Activated CD8-positive, alpha-beta memory T cell treated with anti-CD3 and anti-CD28 coated beads for 4 hours (primary cell): Measurements from ENCODE around the gene EHD2.
"Not testable (repeated sequence)": the region's sequence is repeated elsewhere in the genome, so short reads cannot be mapped to it uniquely, and the experiment has no call there.

Source experiments
- DNase-seq, 2 donors: peaks; one replicate each; pipeline ENCODE4 v3.0.0-alpha.2; 2020; ENCODE audit warnings: low read depth in 2 of 2

Gene EHD2

DNA sequence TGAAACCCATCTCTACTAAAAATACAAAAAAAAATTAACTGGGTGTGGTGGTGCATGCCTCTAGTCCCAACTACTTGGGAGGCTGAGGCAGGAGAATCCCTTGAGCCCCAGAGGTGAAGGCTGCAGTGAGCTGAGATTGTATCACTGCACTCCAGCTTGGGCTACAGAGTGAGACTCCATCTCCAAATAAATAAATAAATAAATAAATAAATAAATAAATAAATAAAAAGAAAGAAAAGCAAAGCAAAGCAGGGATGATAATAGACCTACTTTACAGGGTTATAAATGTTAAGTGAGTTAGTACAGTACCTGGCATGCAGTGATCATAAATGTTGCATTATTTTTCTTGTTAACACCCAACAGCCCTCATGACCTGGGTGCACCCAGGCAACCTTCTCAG is 1.6 kb downstream of the EHD2 start:
- DNase-seq: not testable (repeated sequence)

GRCh38 chr19:47716270-47716937 is 3.2 kb downstream of the EHD2 start:
- no peak for DNase-seq

DNA sequence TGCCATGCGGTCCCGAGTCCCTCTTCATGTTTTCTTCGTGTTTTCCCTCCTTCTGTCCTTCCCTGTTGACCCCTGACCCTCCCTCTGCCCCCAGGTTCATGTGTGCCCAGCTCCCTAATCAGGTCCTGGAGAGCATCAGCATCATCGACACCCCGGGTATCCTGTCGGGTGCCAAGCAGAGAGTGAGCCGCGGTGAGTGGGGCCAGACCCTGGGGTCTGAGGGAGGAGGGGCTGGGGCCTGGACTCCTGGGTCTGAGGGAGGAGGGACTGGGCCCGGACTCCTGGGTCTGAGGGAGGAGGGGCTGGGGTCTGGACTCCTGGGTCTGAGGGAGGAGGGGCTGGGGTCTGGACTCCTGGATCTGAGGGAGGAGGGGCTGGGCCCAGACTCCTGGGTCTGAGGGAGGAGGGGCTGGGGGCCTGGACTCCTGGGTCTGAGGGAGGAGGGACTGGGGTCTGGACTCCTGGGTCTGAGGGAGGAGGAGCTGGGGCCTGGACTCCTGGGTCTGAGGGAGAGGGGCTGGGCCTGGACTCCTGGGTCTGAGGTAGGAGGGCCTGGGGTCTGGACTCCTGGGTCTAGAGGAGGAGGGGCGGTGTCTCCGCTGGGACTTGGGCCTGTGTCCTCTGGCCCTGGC is 5.3 kb downstream of the EHD2 start:
- not testable (repeated sequence) for DNase-seq

- no peak for DNase-seq
Observed at GRCh38 chr19:47719047-47719859, 6.0 kb downstream of the EHD2 start.

GRCh38 chr19:47720669-47721422 is 7.6 kb downstream of the EHD2 start:
- DNase-seq: no peak

GRCh38 chr19:47723581-47723940 is 10.3 kb downstream of the EHD2 start:
- no peak for DNase-seq

DNA sequence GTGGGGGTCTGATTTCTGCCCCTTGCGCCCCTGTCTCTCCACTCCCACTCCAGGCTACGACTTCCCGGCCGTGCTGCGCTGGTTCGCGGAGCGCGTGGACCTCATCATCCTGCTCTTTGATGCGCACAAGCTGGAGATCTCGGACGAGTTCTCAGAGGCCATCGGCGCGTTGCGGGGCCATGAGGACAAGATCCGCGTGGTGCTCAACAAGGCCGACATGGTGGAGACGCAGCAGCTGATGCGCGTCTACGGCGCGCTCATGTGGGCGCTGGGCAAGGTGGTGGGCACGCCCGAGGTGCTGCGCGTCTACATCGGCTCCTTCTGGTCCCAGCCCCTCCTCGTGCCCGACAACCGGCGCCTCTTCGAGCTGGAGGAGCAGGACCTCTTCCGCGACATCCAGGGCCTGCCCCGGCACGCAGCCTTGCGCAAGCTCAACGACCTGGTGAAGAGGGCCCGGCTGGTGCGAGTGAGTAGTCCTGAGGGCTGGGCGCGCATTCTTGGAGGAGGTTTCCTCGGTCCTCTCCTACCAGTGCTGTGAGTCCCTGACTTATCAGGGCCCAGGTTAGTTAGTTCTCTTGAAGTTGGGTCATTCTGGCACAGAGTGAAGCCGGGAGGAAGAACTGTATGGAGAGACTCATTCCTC is 12.7 kb downstream of the EHD2 start:
- no peak for DNase-seq

DNA sequence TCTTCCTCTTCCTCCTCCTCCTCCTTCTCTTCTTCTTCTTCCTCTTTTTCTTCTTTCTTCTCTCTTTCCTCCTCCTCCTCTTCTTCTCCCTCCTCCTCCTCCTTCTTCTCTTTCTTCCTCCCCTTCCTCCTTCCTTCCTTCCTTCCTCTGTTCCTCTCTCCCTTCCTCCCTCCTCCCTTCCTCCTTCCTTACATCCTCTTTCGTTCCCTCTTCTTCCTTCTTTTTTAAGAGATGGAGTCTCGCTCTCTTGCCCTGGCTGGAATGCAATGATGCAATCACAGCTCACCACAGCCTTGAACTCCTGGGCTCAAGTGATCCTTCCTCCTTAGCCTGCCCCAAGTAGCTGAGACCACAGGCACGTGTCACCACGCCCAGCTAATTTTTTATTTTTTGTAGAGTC is 13.2 kb downstream of the EHD2 start:
- no peak for DNase-seq

DNA sequence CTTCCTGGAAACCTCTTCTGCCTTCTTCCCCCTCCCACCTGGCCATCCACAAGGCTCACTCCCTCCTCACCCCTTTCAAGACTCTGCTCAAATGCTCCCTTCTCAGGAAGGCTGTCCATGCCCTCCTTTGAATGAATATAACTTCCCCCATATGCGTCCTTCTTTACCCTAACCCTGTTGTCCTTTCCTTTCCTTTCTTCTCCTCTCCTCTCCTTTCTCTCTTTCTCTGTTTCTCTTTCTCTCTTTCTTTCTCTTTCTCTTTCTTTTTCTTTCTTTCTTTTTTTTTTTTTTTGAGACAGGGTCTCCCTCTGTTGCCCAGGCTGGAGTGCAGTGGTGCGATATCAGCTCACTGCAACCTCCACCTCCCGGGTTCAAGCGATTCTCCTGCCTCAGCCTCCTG is 15.1 kb downstream of the EHD2 start:
- DNase-seq: not testable (repeated sequence)

GRCh38 chr19:47729468-47729798 is 16.2 kb downstream of the EHD2 start:
- no peak for DNase-seq

GRCh38 chr19:47729799-47730520 is 16.7 kb downstream of the EHD2 start:
- no peak for DNase-seq

DNA sequence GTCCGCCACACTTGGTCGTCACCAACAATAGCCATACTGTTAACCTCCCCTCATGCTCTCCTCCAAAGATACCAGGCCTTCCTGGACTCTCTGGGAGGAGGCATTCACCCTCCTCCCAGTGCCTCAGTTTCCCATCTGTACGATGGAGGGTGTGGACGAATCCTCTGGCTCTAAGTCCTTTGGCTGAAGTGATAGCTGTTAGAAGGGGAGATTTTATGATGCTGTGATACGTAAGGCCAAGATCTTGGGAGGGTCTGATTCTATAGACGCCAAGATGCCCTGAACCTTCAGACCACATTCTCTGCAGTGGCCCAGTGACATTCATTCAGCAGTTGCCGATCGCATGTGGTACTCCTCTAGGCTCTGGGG is 17.3 kb downstream of the EHD2 start:
- no peak for DNase-seq

- no peak for DNase-seq
Observed at GRCh38 chr19:47730910-47731309, 17.7 kb downstream of the EHD2 start.

DNA sequence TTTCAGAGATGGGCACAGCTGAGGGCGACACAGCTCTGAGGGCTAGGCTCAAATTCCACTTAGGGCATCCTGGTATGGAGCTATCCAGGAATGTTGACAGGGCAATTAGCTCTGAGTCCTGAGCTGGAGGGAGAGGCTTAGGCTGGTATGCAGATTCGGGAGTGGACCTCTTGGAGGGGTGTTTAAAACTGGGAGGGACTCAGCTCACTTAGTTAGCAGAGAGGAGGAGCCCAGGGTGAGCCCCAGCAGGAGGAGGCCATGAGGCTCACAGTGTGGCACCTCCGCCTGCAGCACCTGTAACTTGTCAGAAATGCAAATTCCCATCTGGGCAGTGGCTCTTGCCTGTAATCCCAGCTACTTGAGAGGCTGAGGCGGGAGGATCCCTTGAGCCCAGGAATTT is 21.9 kb downstream of the EHD2 start:
- DNase-seq: no peak

GRCh38 chr19:47740866-47741519 is 27.8 kb downstream of the EHD2 start:
- DNase-seq: no peak

DNA sequence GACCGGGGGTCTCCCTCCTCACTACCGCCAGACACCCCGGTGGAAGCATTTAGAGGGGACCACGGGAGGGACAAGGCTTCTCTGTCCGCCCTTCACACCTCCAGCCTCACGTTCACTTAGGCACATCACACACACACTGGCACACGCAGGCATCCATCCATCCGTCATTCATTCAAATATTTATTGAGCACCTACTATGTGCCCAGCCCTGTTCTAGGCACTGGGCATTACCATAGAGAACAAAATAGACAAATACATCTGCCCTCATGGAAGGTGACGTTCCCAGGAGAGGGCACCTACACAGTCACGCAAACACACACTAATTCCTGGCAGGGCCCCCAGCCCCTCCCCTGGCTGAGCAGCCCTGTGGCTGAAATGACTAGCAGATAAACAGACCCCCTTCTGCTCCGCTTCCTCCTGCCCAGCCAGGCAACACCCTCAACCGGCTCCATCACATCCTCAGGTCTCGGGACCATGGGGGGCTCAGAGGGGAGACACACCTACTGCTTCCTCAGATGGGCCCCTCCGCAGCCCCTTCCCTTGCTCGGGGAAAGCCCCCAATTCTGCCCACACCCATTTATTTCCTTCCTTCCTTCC is 28.4 kb downstream of the EHD2 start:
- DNase-seq: no peak

- DNase-seq: no peak
Observed at GRCh38 chr19:47742634-47743033, 29.4 kb downstream of the EHD2 start.

DNA sequence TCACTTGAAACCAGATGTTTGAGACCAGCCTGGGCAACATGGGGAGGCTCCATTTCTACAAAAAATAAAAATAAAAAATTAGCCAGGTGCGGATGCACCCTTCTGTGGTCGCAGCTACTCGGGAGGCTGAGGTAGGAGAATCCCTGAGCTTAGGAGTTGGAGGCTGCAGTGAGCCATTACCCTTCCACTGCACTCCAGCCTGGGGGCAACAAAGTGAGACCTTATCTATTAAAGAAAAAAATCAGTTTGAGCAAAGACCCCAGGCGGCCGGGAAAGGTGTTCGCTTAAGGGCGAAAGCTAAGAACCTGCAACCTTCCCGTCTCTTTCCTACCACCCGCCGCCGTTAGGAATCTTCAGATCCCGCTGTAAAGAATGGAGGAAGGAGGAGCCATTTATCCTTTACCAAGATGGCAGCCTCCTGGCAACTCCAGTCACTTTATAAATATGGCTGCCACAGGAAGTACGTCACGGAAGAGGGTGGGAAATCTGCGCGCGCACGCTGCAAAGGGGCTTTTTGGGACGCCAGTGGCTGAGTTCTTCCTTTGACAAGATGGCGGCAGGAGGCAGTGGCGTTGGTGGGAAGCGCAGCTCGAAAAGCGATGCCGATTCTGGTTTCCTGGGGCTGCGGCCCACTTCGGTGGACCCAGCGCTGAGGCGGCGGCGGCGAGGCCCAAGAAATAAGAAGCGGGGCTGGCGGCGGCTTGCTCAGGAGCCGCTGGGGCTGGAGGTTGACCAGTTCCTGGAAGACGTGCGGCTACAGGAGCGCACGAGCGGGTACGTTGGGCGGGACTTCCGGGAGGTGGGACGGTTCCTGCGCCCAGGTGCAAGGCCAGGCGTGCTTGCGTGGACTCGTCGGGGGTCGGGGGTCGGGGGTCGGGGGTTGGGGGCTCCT is 32.0 kb downstream of the EHD2 start, which contains the start of gene NOP53:
TSS of gene NOP53 (plus strand) at position 537 of the 892 bp plus-strand sequence. CDS start at position 551, 14 bp downstream.
- peak; percentile 96 to 97 for DNase-seq

GRCh38 chr19:47746129-47746528 is 32.9 kb downstream of the EHD2 start:
- DNase-seq: not testable (repeated sequence)
